Karpas-422 (cell line): ENCODE measurements around the gene KCNK4. TPM values are rescaled to one million over a fixed set of nuclear protein-coding genes. Genes with fewer than 3 reads are reported as not detected.

ENCODE experiments used
- DNase-seq: peaks from one replicate; pipeline ENCODE4 v3.0.0-alpha.2; 2015
- H2AFZ ChIP-seq: fragments of 200-600 bp; sonication (generic); 2 replicates; pipeline ENCODE4 v1.6.1; 2014; ENCODE audit warnings: antibody characterized with exemption, low read length, mixed read lengths
- H3K27ac ChIP-seq: fragments of 200-600 bp; sonication (generic); 2 replicates; pipeline ENCODE4 v1.5.1; 2014; ENCODE audit warnings: mild to moderate bottlenecking, low read length, moderate library complexity
- H3K27me3 ChIP-seq: fragments of 200-600 bp; sonication (generic); 2 replicates; pipeline ENCODE4 v1.6.1; 2014; ENCODE audit warnings: low read length, mixed read lengths
- H3K36me3 ChIP-seq: fragments of 200-600 bp; sonication (generic); 2 replicates; pipeline ENCODE4 v1.6.1; 2014; ENCODE audit warnings: low read length, mixed read lengths; ENCODE audit not compliant: insufficient read depth
- H3K4me1 ChIP-seq: fragments of 200-600 bp; sonication (generic); 2 replicates; pipeline ENCODE4 v1.6.1; 2014; ENCODE audit warnings: mild to moderate bottlenecking, low read length, mixed read lengths
- H3K4me2 ChIP-seq: fragments of 200-600 bp; sonication (generic); 2 replicates; pipeline ENCODE4 v1.6.1; 2014; ENCODE audit warnings: low read length, low read depth, mild to moderate bottlenecking; ENCODE audit not compliant: poor library complexity, severe bottlenecking
- H3K4me3 ChIP-seq: fragments of 200-600 bp; sonication (generic); 2 replicates; pipeline ENCODE4 v1.5.1; 2014; ENCODE audit warnings: mild to moderate bottlenecking, antibody characterized with exemption, low read length, mixed read lengths
- H3K79me2 ChIP-seq: fragments of 200-600 bp; sonication (generic); 2 replicates; pipeline ENCODE4 v1.6.1; 2014; ENCODE audit warnings: mild to moderate bottlenecking, low read length, mixed read lengths
- H3K9ac ChIP-seq: fragments of 200-600 bp; sonication (generic); 2 replicates; pipeline ENCODE4 v1.6.0; 2014; ENCODE audit warnings: low read length
- H3K9me2 ChIP-seq: fragments of 200-600 bp; sonication (generic), shearing (Covaris generic); replicated peaks from 2 replicates; pipeline ENCODE4 v1.6.0; 2014; ENCODE audit warnings: mild to moderate bottlenecking, low read length, moderate library complexity; ENCODE audit not compliant: insufficient read depth
- H3K9me3 ChIP-seq: fragments of 300-700, 200-600 bp; sonication (generic); 2 replicates; pipeline ENCODE4 v1.6.1; 2014; ENCODE audit warnings: low read length, mixed read lengths
- H4K20me1 ChIP-seq: fragments of 200-600 bp; sonication (generic); 2 replicates; pipeline ENCODE4 v1.6.1; 2014; ENCODE audit warnings: mild to moderate bottlenecking, antibody characterized with exemption, low read length, low read depth; ENCODE audit not compliant: insufficient read depth
- total RNA-seq: library from RNA; depleted of rRNA; stranded (reverse); fragments of >200 nt; shearing (Covaris generic); gene quantifications from 2 replicates; pipeline ENCODE4 v1.2.3, GENCODE V29; 2014; ENCODE audit warnings: low replicate concordance

KCNK4 gene
- total RNA-seq, 1 experiment from 2014 or later: not detected

GRCh38 chr11:64268893-64269539, 22.1 kb upstream of the KCNK4 start:
- H3K9ac ChIP-seq: peak overlapping the region; percentile 90
- H3K9me2 ChIP-seq: no peaks in the 10 kb centered on the region
- H2AFZ ChIP-seq: peak overlapping the region; percentile 21; the same call in 1 of the 2 replicates
- peaks cover 12% of the 10 kb centered on the region for H3K79me2 ChIP-seq
- peak overlapping the region; percentile 85 for H3K4me3 ChIP-seq
- no peaks in the 10 kb centered on the region for H3K9me3 ChIP-seq
- H3K4me1 ChIP-seq: peaks cover 33% of the 10 kb centered on the region
- no peaks in the 10 kb centered on the region for H3K36me3 ChIP-seq
- H3K27ac ChIP-seq: peak overlapping the region; percentile 82
- H3K27me3 ChIP-seq: no peaks in the 10 kb centered on the region
- H4K20me1 ChIP-seq: no peaks in the 10 kb centered on the region
- peak overlapping the region; percentile 92 for H3K4me2 ChIP-seq
- DNase-seq: peak; percentile 85

GRCh38 chr11:64269540-64270220, 21.4 kb upstream of the KCNK4 start:
- H3K27me3 ChIP-seq: no peaks in the 10 kb centered on the region
- H3K27ac ChIP-seq: peak overlapping the region; percentile 83
- H2AFZ ChIP-seq: peak overlapping the region; percentile 21; the same call in 1 of the 2 replicates
- H3K9ac ChIP-seq: peak overlapping the region; percentile 90
- H4K20me1 ChIP-seq: no peaks in the 10 kb centered on the region
- peak overlapping the region; percentile 85 for H3K4me3 ChIP-seq
- no peaks in the 10 kb centered on the region for H3K9me3 ChIP-seq
- peaks cover 33% of the 10 kb centered on the region for H3K4me1 ChIP-seq
- DNase-seq: peak; percentile 99
- H3K79me2 ChIP-seq: peaks cover 12% of the 10 kb centered on the region
- H3K36me3 ChIP-seq: no peaks in the 10 kb centered on the region
- H3K4me2 ChIP-seq: peak overlapping the region; percentile 92
- no peaks in the 10 kb centered on the region for H3K9me2 ChIP-seq

- Histone ChIP-seq H3K4me2 (no peak overlapping the region), H3K4me1 (peaks cover 12% of the 10 kb centered on the region), H3K9me2 (no peaks in the 10 kb centered on the region), H3K27ac (no peak overlapping the region), H4K20me1 (no peaks in the 10 kb centered on the region), H3K36me3 (no peaks in the 10 kb centered on the region), H3K27me3 (no peaks in the 10 kb centered on the region), H3K4me3 (no peak overlapping the region), H2AFZ (no peak overlapping the region), H3K9me3 (no peaks in the 10 kb centered on the region), H3K79me2 (peaks cover 6% of the 10 kb centered on the region; the same call in 1 of the 2 replicates), H3K9ac (no peak overlapping the region)
- DNase-seq: no peak
Measured at GRCh38 chr11:64275031-64275800, 15.9 kb upstream of the KCNK4 start.

GRCh38 chr11:64275841-64276240, 15.3 kb upstream of the KCNK4 start:
- Histone ChIP-seq H4K20me1 (no peaks in the 10 kb centered on the region), H3K4me1 (peaks cover 12% of the 10 kb centered on the region), H3K9me3 (no peaks in the 10 kb centered on the region), H3K27ac (no peak overlapping the region), H3K4me2 (no peak overlapping the region), H3K4me3 (no peak overlapping the region), H3K9ac (no peak overlapping the region), H3K79me2 (peaks cover 6% of the 10 kb centered on the region; the same call in 1 of the 2 replicates), H3K27me3 (no peaks in the 10 kb centered on the region), H3K9me2 (no peaks in the 10 kb centered on the region), H3K36me3 (no peaks in the 10 kb centered on the region), H2AFZ (no peak overlapping the region)
- no peak for DNase-seq

DNA sequence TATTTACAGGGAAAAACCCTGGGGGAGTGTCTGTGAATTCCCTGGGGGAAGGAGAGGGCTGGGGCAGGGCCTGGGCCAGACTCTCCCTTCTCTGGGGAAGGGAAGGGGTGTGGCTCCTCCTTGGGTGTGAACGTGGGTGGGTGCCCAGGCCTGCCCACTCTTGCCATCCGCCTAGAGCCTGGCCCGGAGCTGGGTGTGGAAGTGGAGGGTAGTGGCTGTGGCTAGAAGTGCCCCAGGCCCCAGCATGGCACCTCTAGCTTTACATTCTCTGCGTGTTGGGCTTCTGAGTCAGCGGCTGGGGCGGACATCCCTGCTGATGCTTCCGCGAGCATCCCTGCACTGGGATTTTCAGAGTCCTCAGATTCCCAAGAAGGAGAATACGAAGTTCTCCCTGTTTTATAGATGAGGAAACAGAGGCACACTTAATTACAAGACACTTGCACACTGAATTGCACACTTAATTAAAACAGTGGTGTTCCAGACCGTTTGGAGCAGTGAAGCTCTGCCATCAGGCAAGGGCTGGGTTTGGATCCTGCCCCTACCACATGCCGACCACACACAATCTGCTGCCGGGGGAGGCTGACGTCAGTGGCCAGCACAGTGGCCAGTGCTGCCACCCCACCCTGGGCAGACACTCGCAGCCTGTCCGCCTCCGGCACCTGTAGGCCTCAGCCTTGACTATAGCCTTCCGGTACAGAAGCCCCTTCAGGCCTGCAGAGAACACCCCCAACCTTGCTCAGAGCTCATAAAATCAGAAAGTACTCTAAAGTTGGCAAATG, 14.3 kb upstream of the KCNK4 start:
- Histone ChIP-seq H3K9me2 (no peaks in the 10 kb centered on the region), H2AFZ (no peak overlapping the region), H3K36me3 (no peaks in the 10 kb centered on the region), H3K9ac (no peak overlapping the region), H4K20me1 (no peaks in the 10 kb centered on the region), H3K4me3 (no peak overlapping the region), H3K79me2 (peaks cover 6% of the 10 kb centered on the region; the same call in 1 of the 2 replicates), H3K27ac (no peak overlapping the region), H3K27me3 (no peaks in the 10 kb centered on the region), H3K4me2 (no peak overlapping the region), H3K9me3 (no peaks in the 10 kb centered on the region), H3K4me1 (peaks cover 9% of the 10 kb centered on the region)
- no peak for DNase-seq

GRCh38 chr11:64278576-64279190, 12.4 kb upstream of the KCNK4 start:
- peaks cover 9% of the 10 kb centered on the region for H3K79me2 ChIP-seq
- H3K4me2 ChIP-seq: no peak overlapping the region
- peaks cover 5% of the 10 kb centered on the region for H3K4me1 ChIP-seq
- H3K9ac ChIP-seq: no peak overlapping the region
- H3K36me3 ChIP-seq: 0 out of 2 replicates have a peak, but pooled peaks cover 5% of the 10 kb centered on the region
- no peak overlapping the region for H2AFZ ChIP-seq
- no peak for DNase-seq
- no peaks in the 10 kb centered on the region for H3K9me2 ChIP-seq
- no peaks in the 10 kb centered on the region for H4K20me1 ChIP-seq
- H3K4me3 ChIP-seq: no peak overlapping the region
- H3K9me3 ChIP-seq: no peaks in the 10 kb centered on the region
- H3K27me3 ChIP-seq: no peaks in the 10 kb centered on the region
- H3K27ac ChIP-seq: no peak overlapping the region

- Histone ChIP-seq H3K4me2 (no peak overlapping the region), H3K9me2 (no peaks in the 10 kb centered on the region), H3K9me3 (no peaks in the 10 kb centered on the region), H3K27me3 (no peaks in the 10 kb centered on the region), H3K27ac (no peak overlapping the region), H3K4me3 (no peak overlapping the region), H4K20me1 (no peaks in the 10 kb centered on the region), H3K79me2 (peaks cover 14% of the 10 kb centered on the region), H3K9ac (no peak overlapping the region), H3K4me1 (peaks cover 22% of the 10 kb centered on the region), H2AFZ (no peak overlapping the region), H3K36me3 (0 out of 2 replicates have a peak, but pooled peaks cover 5% of the 10 kb centered on the region)
- no peak for DNase-seq
Measured at GRCh38 chr11:64281957-64282770, 8.9 kb upstream of the KCNK4 start.
